MCF 10A (cell line): Measurements from ENCODE around the gene UGCG. TPM values are rescaled to one million over a fixed set of nuclear protein-coding genes. Genes with fewer than 3 reads are reported as not detected.

Experiments
- BruUV-seq: library from RNA; stranded (reverse); fragments of 400-500 nt; replicated peaks from 2 replicates; lab custom pipeline; 2021; lab: Mats Ljungman, UMichigan
- CTCF ChIA-PET: fragments of 300-600 bp; sonication (Branson Sonifier 250); formaldehyde crosslinking; extraction: SDS; loops from one replicate; lab custom pipeline; 2021; ENCODE audit warnings: antibody characterized with exemption, inconsistent platforms; lab: Yijun Ruan, JAX
- POLR2A ChIA-PET: fragments of 300-600, 350-650 bp; sonication (Branson Sonifier 250); formaldehyde crosslinking; extraction: SDS; loops from one replicate; lab custom pipeline; 2020; ENCODE audit warnings: antibody characterized with exemption, inconsistent platforms; lab: Yijun Ruan, JAX
- DNase-seq: peaks from one replicate; pipeline ENCODE4 v3.0.0-alpha.2; 2018; ENCODE audit not compliant: unreplicated experiment
- H3K27ac Mint-ChIP-seq: one replicate; pipeline ENCODE4 v1.8.0; 2022; ENCODE audit warnings: mild to moderate bottlenecking, low read depth, mixed read lengths; ENCODE audit not compliant: unreplicated experiment
- H3K27me3 Mint-ChIP-seq: one replicate; pipeline ENCODE4 v1.8.0; 2022; ENCODE audit warnings: mixed read lengths; ENCODE audit not compliant: insufficient read depth, unreplicated experiment
- H3K36me3 Mint-ChIP-seq: one replicate; pipeline ENCODE4 v1.8.0; 2022; ENCODE audit warnings: mild to moderate bottlenecking, moderate library complexity, mixed read lengths; ENCODE audit not compliant: insufficient read depth, unreplicated experiment
- H3K4me1 Mint-ChIP-seq: one replicate; pipeline ENCODE4 v1.8.0; 2022; ENCODE audit warnings: mixed read lengths; ENCODE audit not compliant: insufficient read depth, unreplicated experiment
- H3K4me3 Mint-ChIP-seq: one replicate; pipeline ENCODE4 v1.8.0; 2022; ENCODE audit warnings: mild to moderate bottlenecking, moderate library complexity, mixed read lengths; ENCODE audit not compliant: unreplicated experiment
- H3K9me3 Mint-ChIP-seq: one replicate; pipeline ENCODE4 v1.8.0; 2022; ENCODE audit warnings: mixed read lengths; ENCODE audit not compliant: unreplicated experiment
- CTCF ChIP-seq: fragments of 200-600 bp; IDR thresholded peaks from one replicate; pipeline ENCODE4 v1.8.0; 2022; ENCODE audit warnings: antibody characterized with exemption, mild to moderate bottlenecking; ENCODE audit not compliant: unreplicated experiment
- intact Hi-C: fragments of 100-400 bp; cut with micrococcal nuclease; formaldehyde crosslinking; loops from 2 replicates; pipeline ENCODE4 v1.14.1; 2022
- total RNA-seq: library from RNA; stranded (reverse); gene quantifications from 2 replicates; pipeline ENCODE4 v1.2.3, GENCODE V29; 2022

UGCG gene
- total RNA-seq, 1 experiment from 2014 or later, result 29.5 TPM

- H3K36me3 Mint-ChIP-seq, result peaks cover 19% of the 10 kb centered on the region
- H3K9me3 Mint-ChIP-seq, result no peaks in the 10 kb centered on the region
- DNase-seq, result no peak
- CTCF ChIA-PET, result interaction anchor here (0.5 kb wide), 1 partner anchor 170 kb away, joined by 4 read pairs; no protein-coding TSS in a partner anchor
- TF ChIP-seq CTCF, result no peak
- intact Hi-C loops, result no loop called here
- POLR2A ChIA-PET, result interaction anchor here (1.8 kb wide), 1 partner anchor 9 kb away, joined by 6 read pairs; the partner anchor contains the start of gene UGCG
- BruUV-seq, result no TSS peak
- H3K27ac Mint-ChIP-seq, result no peak overlapping the region
- no peaks in the 10 kb centered on the region for H3K27me3 Mint-ChIP-seq
- no peak overlapping the region for H3K4me3 Mint-ChIP-seq
- H3K4me1 Mint-ChIP-seq, result peaks cover 34% of the 10 kb centered on the region
These were observed 8.3 kb downstream of the UGCG start for GRCh38 chr9:111904891-111905291.

- ChIA-PET POLR2A (interaction anchor here (0.7 to 0.8 kb wide), 2 partner anchors 9 to 573 kb away, joined by 3 to 4 read pairs; no protein-coding TSS in a partner anchor), CTCF (interaction anchor here (1.3 kb wide), 1 partner anchor 26 kb away, joined by 3 read pairs; no protein-coding TSS in a partner anchor)
- Mint-ChIP-seq H3K4me3 (no peak overlapping the region), H3K27me3 (no peaks in the 10 kb centered on the region), H3K27ac (peak overlapping the region; percentile 57), H3K36me3 (peaks cover 19% of the 10 kb centered on the region), H3K4me1 (peaks cover 40% of the 10 kb centered on the region), H3K9me3 (no peaks in the 10 kb centered on the region)
- TF ChIP-seq CTCF, result no peak
- BruUV-seq, result no TSS peak
- no peak for DNase-seq
- intact Hi-C loops, result no loop called here
These were observed 10.5 kb downstream of the UGCG start for GRCh38 chr9:111907147-111907546.

GRCh38 chr9:111909444-111909843, 12.8 kb downstream of the UGCG start:
- H3K4me1 Mint-ChIP-seq, result peaks cover 45% of the 10 kb centered on the region
- intact Hi-C loops, result no loop called here
- H3K27ac Mint-ChIP-seq, result no peak overlapping the region
- TF ChIP-seq CTCF, result no peak
- H3K4me3 Mint-ChIP-seq, result no peak overlapping the region
- no peaks in the 10 kb centered on the region for H3K9me3 Mint-ChIP-seq
- ChIA-PET POLR2A (interaction anchor here (1.5 to 1.6 kb wide), 2 partner anchors 13 to 17 kb away, joined by 4 to 5 read pairs; partner anchors contain the start of gene UGCG), CTCF (interaction anchor here (0.5 to 1.4 kb wide), 3 partner anchors 104 to 802 kb away, joined by 3 to 4 read pairs (median 3); no protein-coding TSS in a partner anchor)
- no peaks in the 10 kb centered on the region for H3K27me3 Mint-ChIP-seq
- no peak for DNase-seq
- H3K36me3 Mint-ChIP-seq, result peaks cover 19% of the 10 kb centered on the region
- no TSS peak for BruUV-seq

GRCh38 chr9:111910428-111910827, 13.8 kb downstream of the UGCG start:
- H3K36me3 Mint-ChIP-seq, result peaks cover 23% of the 10 kb centered on the region
- intact Hi-C loops, result no loop called here
- TF ChIP-seq CTCF, result no peak
- no peak overlapping the region for H3K4me3 Mint-ChIP-seq
- BruUV-seq, result no TSS peak
- peak overlapping the region; percentile 10 for H3K27ac Mint-ChIP-seq
- H3K27me3 Mint-ChIP-seq, result no peaks in the 10 kb centered on the region
- ChIA-PET POLR2A (interaction anchor here (1.0 kb wide), 1 partner anchor 10 kb away, joined by 3 read pairs; no protein-coding TSS in a partner anchor), CTCF (interaction anchor here (0.6 kb wide), 1 partner anchor 258 kb away, joined by 3 read pairs; no protein-coding TSS in a partner anchor)
- DNase-seq, result no peak
- no peaks in the 10 kb centered on the region for H3K9me3 Mint-ChIP-seq
- peaks cover 47% of the 10 kb centered on the region for H3K4me1 Mint-ChIP-seq
